Fibroblast of skin of right biceps (primary cell): Measurements from ENCODE around the gene HNRNPR.
"Not testable (repeated sequence)": the region's sequence is repeated elsewhere in the genome, so short reads cannot be mapped to it uniquely, and the experiment has no call there.

Source experiments
- DNase-seq: peaks from one replicate; pipeline ENCODE4 v3.0.0-alpha.2; 2013

Gene HNRNPR

GRCh38 chr1:23344111-23344986, at the start of gene HNRNPR:
TSS of gene HNRNPR (minus strand) at chr1:23344284. CDS start at chr1:23341008, 3,276 bp downstream.
- DNase-seq = peak; percentile 100

- peak; percentile 76 for DNase-seq
Measured at GRCh38 chr1:23393706-23394105, 49.6 kb upstream of the HNRNPR start.

- no peak for DNase-seq
Measured at GRCh38 chr1:23392125-23392855, 48.2 kb upstream of the HNRNPR start.

GRCh38 chr1:23389837-23390321, 45.8 kb upstream of the HNRNPR start:
- no peak for DNase-seq

- DNase-seq = no peak
Measured at GRCh38 chr1:23387494-23387893, 43.4 kb upstream of the HNRNPR start.

GRCh38 chr1:23385119-23385621, 41.1 kb upstream of the HNRNPR start:
- no peak for DNase-seq

GRCh38 chr1:23384312-23385058, 40.4 kb upstream of the HNRNPR start:
- peak; percentile 47 for DNase-seq

- no peak for DNase-seq
Measured at GRCh38 chr1:23383577-23384311, 39.7 kb upstream of the HNRNPR start.

- DNase-seq = no peak
Measured at GRCh38 chr1:23381233-23381885, 37.3 kb upstream of the HNRNPR start.

- DNase-seq = no peak
Measured at GRCh38 chr1:23380719-23381118, 36.6 kb upstream of the HNRNPR start.

- DNase-seq = not testable (repeated sequence)
Measured at GRCh38 chr1:23380236-23380635, 36.2 kb upstream of the HNRNPR start.

- peak; percentile 67 for DNase-seq
Measured at GRCh38 chr1:23376890-23377811, 33.1 kb upstream of the HNRNPR start.

- DNase-seq = not testable (repeated sequence)
Measured at GRCh38 chr1:23374079-23374735, 30.1 kb upstream of the HNRNPR start.

- DNase-seq = no peak
Measured at GRCh38 chr1:23371987-23372880, 28.1 kb upstream of the HNRNPR start.

- peak; percentile 36 for DNase-seq
Measured at GRCh38 chr1:23370709-23371584, 26.9 kb upstream of the HNRNPR start.

GRCh38 chr1:23370330-23370708, 26.2 kb upstream of the HNRNPR start:
- no peak for DNase-seq

- peak; percentile 94 for DNase-seq
Measured at GRCh38 chr1:23369335-23370013, 25.4 kb upstream of the HNRNPR start, which contains the start of gene ZNF436. TSS of gene ZNF436 (minus strand) at chr1:23369836. CDS start at chr1:23368005, 1,831 bp downstream.
